NCI-H2227 treated with DMSO at 0.1 percent for 48 hours (cell line): Measurements from ENCODE around the gene CARD10.
"Not testable (repeated sequence)": the region's sequence is repeated elsewhere in the genome, so short reads cannot be mapped to it uniquely, and the experiment has no call there.

Experiments
- DNase-seq: peaks from one replicate; lab custom pipeline; 2025; lab: John Stamatoyannopoulos, UW

The CARD10 gene

DNA sequence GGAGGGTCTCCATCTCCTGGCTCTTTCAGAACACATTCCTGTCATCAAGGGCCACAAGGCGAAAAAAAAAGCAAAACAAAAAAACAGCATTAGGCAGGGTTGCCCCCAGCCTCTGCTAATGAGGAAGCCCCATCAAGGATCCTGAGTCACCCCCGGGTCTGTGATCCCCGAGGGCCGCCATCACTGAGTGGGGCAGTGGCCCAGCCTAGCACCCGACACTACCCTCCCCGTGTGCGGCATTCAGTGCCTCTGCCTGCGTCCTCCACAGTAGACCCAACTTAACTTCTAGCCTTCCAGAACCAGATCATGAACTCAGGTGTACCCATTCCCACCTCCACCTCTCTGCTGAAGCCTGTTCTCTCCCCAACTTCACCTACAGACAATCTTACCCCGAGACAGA lies 34.5 kb upstream of the CARD10 start:
- DNase-seq, result no peak

DNA sequence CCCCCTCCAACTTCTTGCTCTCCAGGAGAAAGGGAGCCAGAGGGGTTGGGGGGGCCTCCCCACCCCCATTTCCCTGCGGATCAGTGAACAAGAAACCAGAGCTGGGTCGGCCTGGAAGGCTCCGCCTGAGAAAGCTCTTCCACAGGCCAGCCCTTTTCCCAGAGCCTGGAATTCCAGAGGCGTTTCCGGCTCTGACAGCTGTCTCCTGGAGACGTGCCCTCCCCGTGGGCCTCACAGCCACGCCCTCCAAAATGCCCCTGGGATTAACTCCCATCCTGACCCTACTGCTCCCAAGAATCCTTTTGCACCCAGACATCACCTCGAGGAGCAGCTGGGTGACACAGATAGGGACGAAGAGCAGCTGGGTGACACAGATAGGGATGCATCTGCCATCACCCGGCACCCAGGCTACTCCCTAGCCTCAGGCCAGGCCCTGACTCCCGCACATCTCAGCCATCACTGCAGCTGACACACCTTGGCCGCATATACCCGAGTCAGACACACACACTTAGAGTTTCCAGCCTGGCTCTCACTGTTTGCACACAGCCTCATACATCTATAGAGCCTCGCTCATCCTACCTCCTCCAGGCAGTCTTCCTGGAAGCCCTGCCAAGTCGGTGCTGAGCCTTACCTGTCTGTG lies 33.4 kb upstream of the CARD10 start:
- DNase-seq, result no peak

- no peak for DNase-seq
Measured at GRCh38 chr22:37551981-37552380, 32.8 kb upstream of the CARD10 start.

DNA sequence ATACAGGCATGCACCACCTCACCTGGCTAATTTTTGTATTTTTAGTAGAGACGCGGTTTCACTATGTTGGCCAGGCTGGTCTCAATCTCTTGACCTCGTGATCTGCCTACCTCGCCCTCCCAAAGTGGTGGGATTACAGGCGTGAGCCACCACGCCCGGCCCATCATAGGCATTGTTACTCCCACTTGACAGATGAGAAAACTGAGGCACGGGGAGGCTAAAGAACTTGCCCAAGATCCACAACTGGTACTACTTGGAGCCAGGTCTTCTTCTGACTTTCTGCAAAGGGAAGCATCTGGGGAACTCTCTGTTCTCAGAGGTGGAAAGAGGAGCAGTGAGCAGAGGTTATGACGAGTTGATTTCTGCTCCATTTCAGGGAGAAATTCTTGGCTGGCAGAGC lies 31.7 kb upstream of the CARD10 start:
- DNase-seq, result not testable (repeated sequence)

- no peak for DNase-seq
Measured at GRCh38 chr22:37549704-37550059, 30.5 kb upstream of the CARD10 start.

- DNase-seq, result no peak
Measured at GRCh38 chr22:37547251-37547741, 28.1 kb upstream of the CARD10 start.

DNA sequence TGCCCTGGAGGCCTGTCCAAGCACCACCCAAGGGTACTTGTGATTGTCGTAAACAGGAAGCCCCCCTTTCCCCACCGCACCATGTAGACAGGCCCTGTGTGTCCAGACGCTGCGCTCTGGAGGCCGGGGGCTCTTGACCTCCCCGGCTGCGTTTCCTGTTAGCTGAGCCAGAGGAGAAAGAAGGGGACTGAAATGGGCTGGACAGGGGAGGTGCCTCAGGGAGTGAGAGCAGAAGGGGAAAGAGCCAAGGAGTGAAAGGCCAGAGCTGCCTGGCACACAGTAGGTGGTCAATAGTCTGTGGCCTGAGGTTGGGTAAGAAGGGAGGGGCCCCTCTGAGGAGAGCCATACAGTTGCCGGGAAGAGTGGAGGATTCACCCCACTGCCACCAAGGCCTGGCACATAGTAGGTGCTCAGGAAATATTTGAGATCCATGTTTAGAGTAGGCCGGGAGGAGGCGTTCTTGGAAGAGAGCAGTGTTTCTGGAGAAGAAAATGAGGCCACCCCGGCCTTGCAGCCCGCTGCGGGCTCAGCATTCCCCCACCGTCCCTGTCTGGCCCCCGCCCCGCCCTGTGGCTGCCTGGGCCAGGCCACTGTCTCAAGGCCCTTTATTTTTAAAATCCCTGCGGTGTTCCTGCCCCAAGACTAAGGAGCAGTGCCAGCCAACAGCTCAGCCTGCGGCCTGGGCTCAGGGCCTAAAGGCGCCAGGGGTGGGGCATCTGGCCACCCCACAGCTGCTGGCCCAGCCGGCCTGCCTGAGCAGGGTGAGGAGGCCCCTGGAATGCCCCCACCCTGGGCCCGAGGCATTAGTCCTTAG lies 27.4 kb upstream of the CARD10 start:
- no peak for DNase-seq

GRCh38 chr22:37545703-37546436 lies 26.7 kb upstream of the CARD10 start:
- DNase-seq, result no peak

DNA sequence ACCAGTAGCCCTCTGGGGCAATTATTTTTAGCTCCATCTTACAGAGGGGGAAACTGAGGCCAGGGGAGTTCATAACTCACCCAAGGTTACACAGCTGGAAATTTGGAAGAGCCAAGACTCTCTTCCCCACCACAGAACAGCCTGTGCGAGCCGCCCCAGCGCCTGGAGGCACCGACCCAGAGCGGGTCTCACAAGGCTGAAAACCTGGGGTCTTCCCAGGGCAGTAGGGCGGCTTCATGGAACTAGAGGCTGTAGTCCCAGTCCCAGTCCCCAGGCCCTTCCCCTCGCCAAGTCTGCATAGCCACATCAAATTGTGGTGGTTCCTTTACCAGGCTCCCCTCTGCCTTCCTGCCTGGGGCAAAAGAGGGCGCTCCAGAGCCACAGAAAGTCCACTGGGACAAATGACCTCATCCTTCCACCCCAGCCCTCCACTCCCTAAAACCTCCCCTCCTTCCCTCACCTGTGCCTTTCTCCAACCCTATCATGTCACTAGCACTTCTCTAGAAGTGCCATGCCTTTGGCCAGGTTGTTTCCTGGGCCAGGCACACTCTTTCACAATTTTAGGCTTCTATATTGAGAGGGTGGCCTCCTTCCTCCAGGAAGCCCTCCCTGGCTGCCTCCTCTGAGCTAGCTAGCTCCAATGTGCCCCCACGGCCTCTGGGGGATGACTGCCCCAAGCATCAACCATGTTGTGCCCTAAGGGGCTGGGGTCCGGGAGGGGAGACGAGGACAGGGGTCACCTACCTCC lies 25.9 kb upstream of the CARD10 start:
- no peak for DNase-seq

GRCh38 chr22:37542959-37543358 lies 23.7 kb upstream of the CARD10 start:
- no peak for DNase-seq

DNA sequence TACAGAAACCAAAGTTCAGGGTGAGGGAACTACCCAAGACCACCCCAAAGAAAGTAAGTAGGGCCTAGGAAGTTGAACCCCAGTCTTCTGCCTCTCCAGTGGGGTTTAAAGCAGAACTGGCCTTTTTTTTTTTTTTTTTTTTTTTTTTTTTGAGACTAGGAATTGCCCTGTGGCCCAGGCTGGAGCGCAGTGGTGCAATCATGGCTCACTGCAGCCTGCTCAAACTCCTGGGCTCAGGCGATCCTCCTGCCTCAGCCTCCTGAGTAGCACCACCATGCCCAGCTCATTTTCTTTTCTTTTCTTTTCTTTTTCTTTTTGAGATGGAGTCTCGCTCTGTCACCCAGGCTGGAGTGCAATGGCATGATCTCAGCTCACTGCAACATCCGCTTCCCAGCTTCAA lies 23.2 kb upstream of the CARD10 start:
- not testable (repeated sequence) for DNase-seq

- not testable (repeated sequence) for DNase-seq
Measured at GRCh38 chr22:37539790-37540189, 20.6 kb upstream of the CARD10 start.

DNA sequence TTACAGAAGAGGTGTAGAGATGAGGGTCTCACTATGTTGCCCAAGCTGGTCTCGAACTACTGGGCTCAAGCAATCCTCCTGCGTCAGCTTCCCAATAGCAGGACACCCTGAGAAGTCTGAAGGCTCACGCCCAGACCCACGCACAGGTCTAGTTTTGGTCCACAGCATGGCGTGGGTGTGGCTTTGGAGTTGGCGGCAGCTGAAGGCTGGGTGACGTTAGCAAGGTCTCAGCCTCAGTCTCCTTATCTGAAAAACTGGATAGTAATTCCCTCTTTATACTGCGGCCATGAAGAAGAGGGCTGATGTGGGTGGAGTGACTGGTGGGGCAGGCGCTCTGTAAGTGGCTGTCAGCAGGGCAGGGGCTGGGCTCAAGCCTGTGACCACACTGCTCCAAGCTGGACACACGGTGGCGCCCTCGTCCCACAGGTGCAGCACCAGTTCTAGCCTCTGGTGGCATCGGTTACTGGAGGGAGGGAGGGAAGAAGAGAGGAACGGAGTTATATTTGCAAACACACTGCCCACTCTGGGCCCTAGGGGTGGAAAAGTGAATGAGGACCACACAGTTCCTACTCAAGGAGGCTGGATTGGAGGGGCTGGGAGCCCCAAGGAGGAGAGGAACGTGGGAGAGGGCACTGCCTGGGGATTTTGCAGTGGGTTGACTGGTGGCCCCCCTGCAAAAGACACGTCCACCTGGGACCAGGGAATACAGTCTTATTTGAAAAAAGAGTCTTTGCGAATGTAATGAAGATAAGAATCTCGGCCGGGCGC lies 19.6 kb upstream of the CARD10 start:
- peak; percentile 78 for DNase-seq

GRCh38 chr22:37535159-37535558 lies 15.9 kb upstream of the CARD10 start:
- DNase-seq, result no peak

GRCh38 chr22:37534445-37534844 lies 15.2 kb upstream of the CARD10 start:
- no peak for DNase-seq

GRCh38 chr22:37533995-37534394 lies 14.8 kb upstream of the CARD10 start:
- DNase-seq, result no peak

DNA sequence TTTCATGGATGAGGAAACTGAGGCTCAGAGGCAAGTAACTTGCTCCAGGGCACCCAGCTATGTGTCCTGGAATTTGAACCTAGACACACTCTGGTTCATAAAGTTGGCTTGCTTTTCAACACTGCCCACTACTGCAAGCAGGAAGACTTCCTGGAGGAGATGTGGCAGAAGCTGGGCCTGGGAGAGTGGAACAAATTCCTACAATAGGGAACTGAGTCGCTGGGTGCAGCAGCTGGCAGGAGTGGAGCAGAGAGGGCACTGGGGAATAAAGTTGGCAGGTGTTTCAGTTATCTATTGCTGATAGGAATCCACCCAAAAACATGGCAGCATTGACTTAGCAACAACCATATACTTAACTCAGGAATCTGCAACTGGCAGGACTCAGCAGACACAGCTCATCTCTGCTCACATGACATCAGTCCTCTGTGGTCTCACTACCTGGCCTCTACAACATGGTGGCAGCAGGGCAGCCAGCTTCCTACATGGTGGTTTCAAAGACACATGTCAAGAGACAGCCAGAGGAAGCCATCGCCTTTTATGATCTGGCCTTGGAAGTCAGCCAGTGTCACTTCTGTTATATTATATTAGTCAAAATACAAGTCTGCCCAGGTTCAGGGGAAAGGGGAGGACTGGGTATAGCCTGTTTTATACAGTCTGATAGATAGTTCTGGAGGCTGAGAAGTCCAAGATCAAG lies 10.6 kb upstream of the CARD10 start:
- DNase-seq, result no peak

- DNase-seq, result not testable (repeated sequence)
Measured at GRCh38 chr22:37527952-37528351, 8.7 kb upstream of the CARD10 start.

- not testable (repeated sequence) for DNase-seq
Measured at GRCh38 chr22:37527081-37527752, 8.0 kb upstream of the CARD10 start.

DNA sequence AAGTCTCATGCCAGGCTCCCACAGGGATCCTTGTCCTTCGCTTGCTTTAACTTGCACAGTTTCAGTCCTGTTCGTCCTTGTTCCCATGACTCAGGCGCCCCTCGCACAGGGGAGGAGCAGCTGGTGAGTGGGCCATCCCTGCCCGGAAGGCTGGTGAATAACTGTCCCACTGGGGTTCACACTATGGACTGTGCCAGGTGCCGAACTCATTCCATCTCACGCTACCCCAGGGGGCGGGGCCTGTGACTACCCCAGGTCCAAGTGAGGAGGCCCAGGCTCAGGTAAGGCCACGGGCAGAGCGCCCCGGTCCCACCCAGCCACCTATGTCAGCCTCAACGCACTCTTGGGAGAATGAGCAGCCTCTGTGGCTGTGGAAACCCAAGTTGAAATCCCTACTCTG lies 7.2 kb upstream of the CARD10 start:
- DNase-seq, result no peak
